Measurements from ENCODE around the gene NDEL1. TPM values are rescaled to one million over a fixed set of nuclear protein-coding genes. Genes with fewer than 3 reads are reported as not detected.

NDEL1 gene
- total RNA-seq = 56.8 and 64.8 TPM in 2 replicates

GRCh38 chr17:8435245-8436168 is at the start of gene NDEL1:
NDEL1 (plus strand) TSS chr17:8435884; CDS start chr17:8444272, 8,388 bp downstream.

GRCh38 chr17:8397636-8398035 is 38.0 kb upstream of the NDEL1 start, which contains the start of gene RNF222:
RNF222 (minus strand) TSS chr17:8397827; CDS start chr17:8393461, 4,366 bp downstream.

Other genes starting within 250 kb of the NDEL1 start
- 6.1 and 7.4 TPM in 2 replicates for gene BORCS6, start 245.7 kb upstream of the NDEL1 start, total RNA-seq
- 9.6 and 18.8 TPM in 2 replicates for gene AURKB, start 225.3 kb upstream of the NDEL1 start, total RNA-seq
- 4.5 and 5.0 TPM in 2 replicates for gene CTC1, start 187.8 kb upstream of the NDEL1 start, total RNA-seq
- 10.3 and 14.8 TPM in 2 replicates for gene PFAS, start 186.6 kb upstream of the NDEL1 start, total RNA-seq
- gene RANGRF, start 147.2 kb upstream of the NDEL1 start, total RNA-seq = 6.5 and 9.2 TPM in 2 replicates
- 0.62 and 0.92 TPM in 2 replicates for gene SLC25A35, start 140.5 kb upstream of the NDEL1 start, total RNA-seq
- 0.79 and 2.1 TPM in 2 replicates for gene ARHGEF15, start 125.6 kb upstream of the NDEL1 start, total RNA-seq
- gene ODF4, start 96.0 kb upstream of the NDEL1 start, total RNA-seq = not detected in 2 replicates
- gene RPL26, start 52.7 kb upstream of the NDEL1 start, total RNA-seq = 3,211 and 3,528 TPM in 2 replicates
- not detected in 2 replicates for gene RNF222, start 38.1 kb upstream of the NDEL1 start, total RNA-seq
- gene MYH10, start 194.8 kb downstream of the NDEL1 start, total RNA-seq = 135 and 200 TPM in 2 replicates

All from aortic smooth muscle cell (primary cell).